PC-9 (cell line): Measurements from ENCODE around the gene PRDM16. TPM values are rescaled to one million over a fixed set of nuclear protein-coding genes. Genes with fewer than 3 reads are reported as not detected.

Source experiments
- BruUV-seq: library from RNA; stranded (reverse); fragments of 400-500 nt; replicated peaks from 2 replicates; lab custom pipeline; 2021; lab: Mats Ljungman, UMichigan
- CTCF ChIA-PET: fragments of 300-600 bp; sonication (Branson Sonifier 250); formaldehyde crosslinking; loops from one replicate; lab custom pipeline; 2022; ENCODE audit warnings: antibody characterized with exemption; lab: Charles Lee
- POLR2A ChIA-PET: fragments of 300-600 bp; sonication (Branson Sonifier 250); formaldehyde crosslinking; loops from one replicate; lab custom pipeline; 2022; ENCODE audit warnings: antibody characterized with exemption; ENCODE audit not compliant: unreplicated experiment; lab: Charles Lee
- DNase-seq, 2 experiments: peaks; one replicate each; pipeline versions ENCODE4 v3.0.0 to v3.0.0-alpha.2; 2015 to 2022; ENCODE audit warnings: mixed read lengths in 1 of 2
- H2AFZ ChIP-seq: fragments of 200-600 bp; sonication (generic); 2 replicates; pipeline ENCODE4 v1.8.1; 2017; ENCODE audit warnings: antibody characterized with exemption
- H3F3A ChIP-seq: fragments of 200-600 bp; sonication (generic); 2 replicates; pipeline ENCODE4 v1.8.1; 2017; ENCODE audit warnings: antibody characterized with exemption, mild to moderate bottlenecking, low read depth; ENCODE audit not compliant: insufficient read depth
- H3K27ac ChIP-seq: fragments of 200-600 bp; sonication (generic); 2 replicates; pipeline ENCODE4 v1.6.1; 2016; ENCODE audit warnings: mixed run types
- H3K27me3 ChIP-seq: fragments of 200-600 bp; sonication (generic); 2 replicates; pipeline ENCODE4 v1.6.1; 2016; ENCODE audit warnings: low read depth, mixed run types; ENCODE audit not compliant: insufficient read depth
- H3K36me3 ChIP-seq: fragments of 200-600 bp; sonication (generic); 2 replicates; pipeline ENCODE4 v1.6.1; 2016; ENCODE audit warnings: low read depth, mixed run types
- H3K4me1 ChIP-seq: fragments of 200-600 bp; sonication (generic); replicated peaks from 2 replicates; pipeline ENCODE4 v1.6.1; 2016; ENCODE audit warnings: mixed run types; ENCODE audit not compliant: insufficient read depth
- H3K4me2 ChIP-seq: fragments of 200-600 bp; sonication (generic); 2 replicates; pipeline ENCODE4 v1.6.1; 2017; ENCODE audit warnings: mixed run types
- H3K4me3 ChIP-seq: fragments of 200-600 bp; sonication (generic); 2 replicates; pipeline ENCODE4 v1.6.1; 2016; ENCODE audit warnings: mixed run types
- H3K79me2 ChIP-seq: fragments of 200-600 bp; sonication (generic); 2 replicates; pipeline ENCODE4 v1.6.1; 2017; ENCODE audit warnings: low read depth, mixed run types
- H3K9me2 ChIP-seq: fragments of 200-600 bp; sonication (generic); 2 replicates; pipeline ENCODE4 v1.8.1; 2017; ENCODE audit warnings: mild to moderate bottlenecking; ENCODE audit not compliant: insufficient read depth
- H3K9me3 ChIP-seq: fragments of 200-600 bp; sonication (generic); 2 replicates; pipeline ENCODE4 v1.8.1; 2016; ENCODE audit warnings: low read depth; ENCODE audit not compliant: insufficient read depth
- H4K20me1 ChIP-seq: fragments of 200-600 bp; sonication (generic); 2 replicates; pipeline ENCODE4 v1.8.1; 2017; ENCODE audit not compliant: insufficient read depth
- CTCF ChIP-seq: fragments of 200-600 bp; sonication (generic); conservative IDR thresholded peaks from 2 replicates; pipeline ENCODE4 v1.6.1; 2017; ENCODE audit warnings: mixed run types, antibody characterized with exemption, mild to moderate bottlenecking, moderate library complexity
- EZH2 ChIP-seq: fragments of 200-600 bp; sonication (generic); IDR thresholded peaks from 2 replicates; pipeline ENCODE4 v1.8.0; 2017; ENCODE audit warnings: antibody characterized with exemption, low read depth
- intact Hi-C: fragments of 100-400 bp; cut with micrococcal nuclease; formaldehyde crosslinking; loops from one replicate; pipeline ENCODE4 v1.10.0; 2022; ENCODE audit not compliant: unreplicated experiment
- total RNA-seq: library from RNA; stranded (reverse); gene quantifications from 2 replicates; pipeline ENCODE4 v1.2.3, GENCODE V29; 2021

PRDM16 gene
- total RNA-seq, 1 experiment from 2014 or later, result not detected

GRCh38 chr1:3282186-3282585, 213.2 kb downstream of the PRDM16 start:
- no peaks in the 10 kb centered on the region for H3K9me2 ChIP-seq
- TF ChIP-seq CTCF, result no peak
- no peak for TF ChIP-seq EZH2
- no peaks in the 10 kb centered on the region for H3K9me3 ChIP-seq
- BruUV-seq, result no TSS peak
- no peak overlapping the region for H3K4me2 ChIP-seq
- H3K4me1 ChIP-seq, result no peaks in the 10 kb centered on the region
- H3F3A ChIP-seq, result no peaks in the 10 kb centered on the region
- ChIA-PET POLR2A (no interaction called here), CTCF (no interaction called here)
- H4K20me1 ChIP-seq, result no peaks in the 10 kb centered on the region
- no peak overlapping the region for H3K27ac ChIP-seq
- H2AFZ ChIP-seq, result no peak overlapping the region
- peaks cover 99% of the 10 kb centered on the region for H3K27me3 ChIP-seq
- no peaks in the 10 kb centered on the region for H3K36me3 ChIP-seq
- no peak for DNase-seq
- intact Hi-C loops, result no loop called here
- no peak overlapping the region for H3K4me3 ChIP-seq
- no peaks in the 10 kb centered on the region for H3K79me2 ChIP-seq

- no peak overlapping the region for H3K4me3 ChIP-seq
- TF ChIP-seq EZH2 (no peak), CTCF (no peak)
Measured at GRCh38 chr1:3282656-3283430, 213.8 kb downstream of the PRDM16 start.

GRCh38 chr1:3283849-3284248, 214.8 kb downstream of the PRDM16 start:
- BruUV-seq, result no TSS peak
- TF ChIP-seq CTCF (peak; percentile 48; the same call in 1 of the 2 replicates), EZH2 (no peak)
- no peaks in the 10 kb centered on the region for H3F3A ChIP-seq
- H3K9me2 ChIP-seq, result no peaks in the 10 kb centered on the region
- H3K4me1 ChIP-seq, result no peaks in the 10 kb centered on the region
- no peak overlapping the region for H3K4me2 ChIP-seq
- H3K9me3 ChIP-seq, result no peaks in the 10 kb centered on the region
- no peak for DNase-seq
- intact Hi-C loops, result no loop called here
- no peaks in the 10 kb centered on the region for H3K79me2 ChIP-seq
- H3K27me3 ChIP-seq, result peaks cover 95% of the 10 kb centered on the region
- no peak overlapping the region for H3K4me3 ChIP-seq
- H3K36me3 ChIP-seq, result no peaks in the 10 kb centered on the region
- H4K20me1 ChIP-seq, result no peaks in the 10 kb centered on the region
- POLR2A ChIA-PET, result no interaction called here
- no peak overlapping the region for H3K27ac ChIP-seq
- CTCF ChIA-PET, result no interaction called here
- no peak overlapping the region for H2AFZ ChIP-seq

More at GRCh38 chr1:3282656-3283430, 213.8 kb downstream of the PRDM16 start:
- Histone ChIP-seq H3K4me2 (no peak overlapping the region), H3K27me3 (peaks cover 95% of the 10 kb centered on the region), H3K9me3 (no peaks in the 10 kb centered on the region), H3K9me2 (no peaks in the 10 kb centered on the region), H3K36me3 (no peaks in the 10 kb centered on the region), H3K79me2 (no peaks in the 10 kb centered on the region), H3F3A (no peaks in the 10 kb centered on the region), H2AFZ (no peak overlapping the region), H3K27ac (no peak overlapping the region), H4K20me1 (no peaks in the 10 kb centered on the region), H3K4me1 (no peaks in the 10 kb centered on the region)
- no peak for DNase-seq
- intact Hi-C loops, result no loop called here
- ChIA-PET CTCF (no interaction called here), POLR2A (no interaction called here)
- BruUV-seq, result no TSS peak
